PC-3 (cell line): ENCODE data around the gene EAPP. TPM values are rescaled to one million over a fixed set of nuclear protein-coding genes. Genes with fewer than 3 reads are reported as not detected.
"Not testable (repeated sequence)": the region's sequence is repeated elsewhere in the genome, so short reads cannot be mapped to it uniquely, and the experiment has no call there.

Experiments used
- ATAC-seq: fragments of 200-7000 bp; cut with Tn5 transposase; 2 replicates; pipeline ENCODE4 v1.9.1; 2020; ENCODE audit warnings: mild to moderate bottlenecking, moderate library complexity
- BruUV-seq: library from RNA; stranded (reverse); fragments of 400-500 nt; replicated peaks from 2 replicates; lab custom pipeline; 2021; lab: Mats Ljungman, UMichigan
- CTCF ChIA-PET: fragments of 300-600 bp; sonication (Branson Sonifier 250); formaldehyde crosslinking; loops from one replicate; lab custom pipeline; 2022; ENCODE audit warnings: antibody characterized with exemption; lab: Charles Lee
- POLR2A ChIA-PET: fragments of 300-600 bp; sonication (Branson Sonifier 250); formaldehyde crosslinking; loops from one replicate; lab custom pipeline; 2022; ENCODE audit warnings: antibody characterized with exemption; ENCODE audit not compliant: unreplicated experiment; lab: Charles Lee
- DNase-seq: peaks from one replicate; pipeline ENCODE4 v3.0.0-alpha.2; 2015
- H2AFZ ChIP-seq: fragments of 300-600 bp; sonication (generic); 2 replicates; pipeline ENCODE4 v1.6.0; 2016; ENCODE audit warnings: antibody characterized with exemption, low read length
- H3F3A ChIP-seq: fragments of 300-600 bp; sonication (generic); one replicate; pipeline ENCODE4 v1.6.0; 2017; ENCODE audit warnings: antibody characterized with exemption, low read length, control low read depth, mild to moderate bottlenecking; ENCODE audit not compliant: unreplicated experiment
- H3K27ac ChIP-seq: fragments of 300-600 bp; sonication (generic); 2 replicates; pipeline ENCODE4 v1.5.1; 2016; ENCODE audit warnings: mild to moderate bottlenecking, low read length
- H3K27me3 ChIP-seq: fragments of 300-600 bp; sonication (generic); 2 replicates; pipeline ENCODE4 v1.6.1; 2016; ENCODE audit warnings: low read length, mixed read lengths
- H3K36me3 ChIP-seq: fragments of 300-600 bp; sonication (generic); 2 replicates; pipeline ENCODE4 v1.6.1; 2016; ENCODE audit warnings: low read depth, mixed run types, low read length, mixed read lengths
- H3K4me1 ChIP-seq: fragments of 300-600 bp; sonication (generic); 2 replicates; pipeline ENCODE4 v1.5.1; 2016; ENCODE audit warnings: low read length; ENCODE audit not compliant: insufficient read depth
- H3K4me2 ChIP-seq: fragments of 300-600 bp; sonication (generic); 2 replicates; pipeline ENCODE4 v1.6.0; 2016; ENCODE audit warnings: low read length
- H3K4me3 ChIP-seq: fragments of 300-600 bp; sonication (generic); 2 replicates; pipeline ENCODE4 v1.5.1; 2016; ENCODE audit warnings: mild to moderate bottlenecking, low read length, mixed read lengths
- H3K79me2 ChIP-seq: fragments of 300-600 bp; sonication (generic); 2 replicates; pipeline ENCODE4 v1.6.1; 2017; ENCODE audit warnings: low read length, mixed read lengths
- H3K9ac ChIP-seq: fragments of 300-600 bp; sonication (generic); 2 replicates; pipeline ENCODE4 v1.6.0; 2016; ENCODE audit warnings: mild to moderate bottlenecking, low read length
- H3K9me2 ChIP-seq: fragments of 300-600 bp; sonication (generic); replicated peaks from 2 replicates; pipeline ENCODE4 v1.6.1; 2016; ENCODE audit warnings: mixed run types, low read length, mixed read lengths
- H3K9me3 ChIP-seq: fragments of 300-600 bp; sonication (generic); 2 replicates; pipeline ENCODE4 v1.6.1; 2016; ENCODE audit warnings: low read length, mixed read lengths
- H4K20me1 ChIP-seq: fragments of 300-600 bp; sonication (generic); 2 replicates; pipeline ENCODE4 v1.6.1; 2016; ENCODE audit warnings: low read length, mixed read lengths
- EZH2 ChIP-seq: fragments of 300-600 bp; sonication (generic); IDR thresholded peaks from one replicate; pipeline ENCODE4 v1.6.1; 2017; ENCODE audit warnings: antibody characterized with exemption, mild to moderate bottlenecking, low read length; ENCODE audit not compliant: unreplicated experiment
- EZH2phosphoT487 ChIP-seq: fragments of 300-600 bp; sonication (generic); IDR thresholded peaks from 2 replicates; pipeline ENCODE4 v1.6.1; 2018; ENCODE audit warnings: mild to moderate bottlenecking, antibody characterized with exemption, low read length, borderline replicate concordance
- intact Hi-C: fragments of 100-400 bp; cut with micrococcal nuclease; formaldehyde crosslinking; loops from 2 replicates; pipeline ENCODE4 v1.9.0; 2023
- total RNA-seq: library from RNA; depleted of rRNA; stranded (reverse); fragments of >200 nt; gene quantifications from 2 replicates; pipeline ENCODE4 v1.2.3, GENCODE V29; 2014
- TF ChIP-seq, protein P1 (sequence below): fragments of 300-600 bp; sonication (generic); conservative IDR thresholded peaks from 2 replicates; pipeline ENCODE4 v1.5.1; 2017; ENCODE audit warnings: antibody characterized with exemption, low read depth, mild to moderate bottlenecking, low read length

Gene EAPP
- total RNA-seq, 1 experiment from 2014 or later: 49.5 TPM

DNA sequence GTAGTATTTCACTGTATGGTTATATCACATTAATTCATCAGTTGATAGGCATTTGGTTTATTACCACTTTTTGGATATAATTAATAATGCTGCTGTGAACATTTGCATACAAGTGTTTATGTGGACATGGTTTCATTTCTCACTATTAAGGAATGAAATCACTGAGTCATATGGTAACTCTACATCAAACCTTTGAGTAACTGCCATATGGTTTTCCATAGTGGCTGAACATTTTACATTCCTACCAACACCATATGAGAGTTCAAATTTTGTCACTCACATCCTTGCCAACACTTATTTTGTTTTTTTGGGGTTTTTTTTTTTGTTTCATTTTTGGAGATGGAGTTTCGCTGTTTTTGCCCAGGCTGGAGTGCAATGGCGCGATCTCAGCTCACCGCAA, 30.2 kb upstream of the EAPP start:
- no peak for TF ChIP-seq EZH2
- TF ChIP-seq EZH2phosphoT487: no peak
- TF ChIP-seq, protein P1, sequence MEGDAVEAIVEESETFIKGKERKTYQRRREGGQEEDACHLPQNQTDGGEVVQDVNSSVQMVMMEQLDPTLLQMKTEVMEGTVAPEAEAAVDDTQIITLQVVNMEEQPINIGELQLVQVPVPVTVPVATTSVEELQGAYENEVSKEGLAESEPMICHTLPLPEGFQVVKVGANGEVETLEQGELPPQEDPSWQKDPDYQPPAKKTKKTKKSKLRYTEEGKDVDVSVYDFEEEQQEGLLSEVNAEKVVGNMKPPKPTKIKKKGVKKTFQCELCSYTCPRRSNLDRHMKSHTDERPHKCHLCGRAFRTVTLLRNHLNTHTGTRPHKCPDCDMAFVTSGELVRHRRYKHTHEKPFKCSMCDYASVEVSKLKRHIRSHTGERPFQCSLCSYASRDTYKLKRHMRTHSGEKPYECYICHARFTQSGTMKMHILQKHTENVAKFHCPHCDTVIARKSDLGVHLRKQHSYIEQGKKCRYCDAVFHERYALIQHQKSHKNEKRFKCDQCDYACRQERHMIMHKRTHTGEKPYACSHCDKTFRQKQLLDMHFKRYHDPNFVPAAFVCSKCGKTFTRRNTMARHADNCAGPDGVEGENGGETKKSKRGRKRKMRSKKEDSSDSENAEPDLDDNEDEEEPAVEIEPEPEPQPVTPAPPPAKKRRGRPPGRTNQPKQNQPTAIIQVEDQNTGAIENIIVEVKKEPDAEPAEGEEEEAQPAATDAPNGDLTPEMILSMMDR: no peak
- no peak overlapping the region for H3K9ac ChIP-seq
- H2AFZ ChIP-seq: no peak overlapping the region
- H4K20me1 ChIP-seq: no peaks in the 10 kb centered on the region
- ATAC-seq: no peak
- H3K27me3 ChIP-seq: no peaks in the 10 kb centered on the region
- H3K27ac ChIP-seq: no peak overlapping the region
- no peak overlapping the region for H3K4me3 ChIP-seq
- no peaks in the 10 kb centered on the region for H3K9me3 ChIP-seq
- H3F3A ChIP-seq: no peaks in the 10 kb centered on the region
- ChIA-PET POLR2A (interaction anchor here (0.6 kb wide), 1 partner anchor 1183 kb away, joined by 11 read pairs; no protein-coding TSS in a partner anchor), CTCF (interaction anchor here (0.6 kb wide), 1 partner anchor 322 kb away, joined by 3 read pairs; no protein-coding TSS in a partner anchor)
- H3K36me3 ChIP-seq: peaks cover 27% of the 10 kb centered on the region
- no peaks in the 10 kb centered on the region for H3K4me1 ChIP-seq
- H3K79me2 ChIP-seq: no peaks in the 10 kb centered on the region
- H3K9me2 ChIP-seq: no peaks in the 10 kb centered on the region
- no TSS peak for BruUV-seq
- H3K4me2 ChIP-seq: no peak overlapping the region
- intact Hi-C loops: no loop called here
- no peak for DNase-seq

DNA sequence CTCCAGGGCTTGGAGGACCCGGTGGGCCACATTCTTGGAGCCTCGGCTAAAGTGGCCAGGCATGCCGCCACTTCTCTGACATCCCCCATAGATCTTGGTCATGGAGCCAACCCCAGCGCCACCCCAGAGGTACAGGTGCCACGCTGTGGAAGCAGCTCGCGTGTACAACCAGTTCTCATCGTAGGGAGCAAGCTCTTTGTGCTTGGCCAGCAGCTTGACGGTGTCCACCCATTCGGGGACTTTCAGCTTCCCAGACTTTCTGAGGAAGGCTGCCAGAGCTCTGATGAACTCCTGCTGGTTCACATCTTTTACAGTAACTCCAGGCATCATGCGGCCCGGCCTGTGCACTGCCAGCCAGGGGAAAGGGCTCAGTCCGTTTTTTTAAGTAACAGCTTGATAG, 29.3 kb upstream of the EAPP start:
- DNase-seq: no peak
- intact Hi-C loops: no loop called here
- BruUV-seq: no TSS peak
- Histone ChIP-seq H3K4me1 (no peaks in the 10 kb centered on the region), H4K20me1 (no peaks in the 10 kb centered on the region), H3K4me2 (no peak overlapping the region), H3K9me2 (no peaks in the 10 kb centered on the region), H3K27me3 (no peaks in the 10 kb centered on the region), H3K36me3 (peaks cover 27% of the 10 kb centered on the region), H3K4me3 (no peak overlapping the region), H3K9me3 (no peaks in the 10 kb centered on the region), H3F3A (no peaks in the 10 kb centered on the region), H3K79me2 (no peaks in the 10 kb centered on the region), H3K27ac (no peak overlapping the region), H3K9ac (no peak overlapping the region), H2AFZ (no peak overlapping the region)
- no peak for ATAC-seq
- no peak for TF ChIP-seq EZH2
- TF ChIP-seq, protein P1: no peak
- TF ChIP-seq EZH2phosphoT487: no peak
- CTCF ChIA-PET: no interaction called here
- POLR2A ChIA-PET: no interaction called here

DNA sequence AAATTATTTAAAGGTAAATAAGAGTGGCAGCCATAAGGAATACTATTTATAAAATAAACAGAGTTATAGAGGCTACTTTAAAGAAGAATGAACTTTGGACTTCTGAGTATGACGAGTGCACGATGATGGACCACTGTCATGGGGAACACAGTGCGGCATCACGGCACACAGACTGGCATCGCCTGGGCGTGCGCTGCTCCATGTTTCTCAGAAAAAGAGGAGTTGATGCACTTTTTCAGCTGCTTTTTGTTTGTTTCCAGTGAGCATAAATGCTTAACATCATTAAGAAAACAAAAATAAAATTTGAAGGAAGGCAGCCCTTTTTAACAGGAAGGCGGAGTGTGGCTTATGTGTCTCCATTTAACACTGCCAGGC, 23.3 kb upstream of the EAPP start:
- POLR2A ChIA-PET: no interaction called here
- H3K9ac ChIP-seq: no peak overlapping the region
- intact Hi-C loops: no loop called here
- H3K36me3 ChIP-seq: peaks cover 25% of the 10 kb centered on the region
- CTCF ChIA-PET: no interaction called here
- H3K4me1 ChIP-seq: no peaks in the 10 kb centered on the region
- H3K4me2 ChIP-seq: no peak overlapping the region
- H2AFZ ChIP-seq: no peak overlapping the region
- no peak overlapping the region for H3K27ac ChIP-seq
- no peaks in the 10 kb centered on the region for H3F3A ChIP-seq
- H3K27me3 ChIP-seq: no peaks in the 10 kb centered on the region
- BruUV-seq: no TSS peak
- DNase-seq (no peak), ATAC-seq (no peak)
- H3K9me3 ChIP-seq: no peaks in the 10 kb centered on the region
- H3K4me3 ChIP-seq: no peak overlapping the region
- H3K79me2 ChIP-seq: no peaks in the 10 kb centered on the region
- TF ChIP-seq EZH2 (no peak), EZH2phosphoT487 (no peak)
- TF ChIP-seq, protein P1: no peak
- no peaks in the 10 kb centered on the region for H3K9me2 ChIP-seq
- H4K20me1 ChIP-seq: no peaks in the 10 kb centered on the region

GRCh38 chr14:34562037-34562775, 22.7 kb upstream of the EAPP start:
- H2AFZ ChIP-seq, H3K4me3 ChIP-seq, CTCF ChIA-PET, H3K27me3 ChIP-seq, POLR2A ChIA-PET, H4K20me1 ChIP-seq, intact Hi-C loops, H3K9me2 ChIP-seq, DNase-seq, H3K9me3 ChIP-seq, ATAC-seq, H3K9ac ChIP-seq, H3K79me2 ChIP-seq, H3K4me2 ChIP-seq, H3K4me1 ChIP-seq, H3F3A ChIP-seq, H3K27ac ChIP-seq: not testable (repeated sequence)
- BruUV-seq: TSS peak; percentile 15
- H3K36me3 ChIP-seq: peaks cover 19% of the 10 kb centered on the region
